ENCODE data around the gene RPRD1B. TPM values are rescaled to one million over a fixed set of nuclear protein-coding genes. Genes with fewer than 3 reads are reported as not detected.

Gene RPRD1B
- total and polyA plus RNA-seq, 2 donors (not counting 3 experiments of a cell fraction or from before 2014, with no cell fraction given) = 13.0 to 29.3 TPM

- Histone ChIP-seq H3K36me3 (ENCODE audit: control insufficient read depth in 2 of 2, extremely low read depth in 1 of 2, insufficient read depth in 2 of 2, low read length in 2 of 2) (no peaks in the 10 kb centered on the region), H3K9me3 (replicated peaks; ENCODE audit: control insufficient read depth, insufficient read depth, low read length) (no peaks in the 10 kb centered on the region), H3K27me3 (ENCODE audit: control insufficient read depth in 2 of 2, insufficient read depth in 2 of 2, low read length in 2 of 2) (no peaks in the 10 kb centered on the region), H3K27ac (ENCODE audit: insufficient read depth, low read depth, low read length) (no peak overlapping the region), H3K4me3 (replicated peaks in 1 of 3; ENCODE audit: insufficient read depth in 1 of 3, low read depth in 1 of 3, low read length in 3 of 3) (no peak overlapping the region), H2AFZ (ENCODE audit: low read depth, low read length) (no peak overlapping the region), H3K4me1 (ENCODE audit: control insufficient read depth, extremely low read depth, insufficient read depth, low read length) (peaks cover 39% of the 10 kb centered on the region), H4K20me1 (replicated peaks; ENCODE audit: control insufficient read depth, extremely low read depth, insufficient read depth, low read length) (no peaks in the 10 kb centered on the region), H3K9ac (replicated peaks; ENCODE audit: extremely low read depth, insufficient read depth, low read length) (no peak overlapping the region), H3K79me2 (ENCODE audit: control insufficient read depth, insufficient read depth, low read length) (no peaks in the 10 kb centered on the region), H3K4me2 (ENCODE audit: insufficient read depth, low read length) (no peak overlapping the region), H3K9me1 (replicated peaks; ENCODE audit: control insufficient read depth, extremely low read depth, insufficient read depth, low read length) (no peaks in the 10 kb centered on the region)
- no peak for TF ChIP-seq GATA2 (IDR thresholded peaks at IDR 0.05; ENCODE audit: insufficient read depth, insufficient read length, low read depth, low read length)
- TF ChIP-seq MAX (IDR thresholded peaks at IDR 0.05; ENCODE audit: insufficient read depth, insufficient read length) = no peak
- no peak for TF ChIP-seq FOS (IDR thresholded peaks at IDR 0.05; ENCODE audit: borderline replicate concordance, insufficient read depth, low read length)
- TF ChIP-seq POLR2A (IDR thresholded peaks at IDR 0.05; ENCODE audit: low read depth, low read length) = no peak
- TF ChIP-seq EZH2 (IDR thresholded peaks at IDR 0.05; ENCODE audit: borderline replicate concordance, low read depth, low read length, severe bottlenecking) = no peak
- no peak for TF ChIP-seq CTCF (IDR thresholded peaks at IDR 0.05; ENCODE audit: extremely low read depth in 1 of 2, insufficient read depth in 1 of 2, low read depth in 1 of 2, low read length in 2 of 2)
- no peak for TF ChIP-seq MYC (IDR thresholded peaks at IDR 0.05; ENCODE audit: low read depth, low read length)
- TF ChIP-seq JUN (IDR thresholded peaks at IDR 0.05; ENCODE audit: borderline replicate concordance, insufficient read depth, insufficient read length, low read depth) = no peak
- no peak for TF ChIP-seq POLR2AphosphoS5 (IDR thresholded peaks at IDR 0.05; ENCODE audit: insufficient read depth, low read depth, low read length)
- FAIRE-seq (no peak), DNase-seq (ENCODE audit: low read depth, low spot score) (no peak)
- POLR2A ChIA-PET = no interaction called here
- CTCF ChIA-PET = interaction anchor here (4.3 to 4.8 kb wide), 2 partner anchors 11 to 43 kb away, joined by 24 to 43 read pairs; no protein-coding TSS in a partner anchor
- intact Hi-C loops (cut with micrococcal nuclease) (no loop called here), dilution Hi-C loops (cut with MboI; ENCODE audit: extremely low pct_ligation_motif_present, low sequenced_read_pairs) (no loop called here)
- BruUV-seq (replicated peaks) = no TSS peak
These were observed 82.3 kb downstream of the RPRD1B start for GRCh38 chr20:38115896-38116295.
